NCI-H82 treated with DMSO at 0.1 percent for 48 hours (cell line): ENCODE results near the gene CNPY4.
"Not testable (repeated sequence)": the region's sequence is repeated elsewhere in the genome, so short reads cannot be mapped to it uniquely, and the experiment has no call there.

Source experiments
- DNase-seq: peaks from one replicate; lab custom pipeline; 2025; ENCODE audit not compliant: unreplicated experiment; lab: John Stamatoyannopoulos, UW

CNPY4 gene

DNA sequence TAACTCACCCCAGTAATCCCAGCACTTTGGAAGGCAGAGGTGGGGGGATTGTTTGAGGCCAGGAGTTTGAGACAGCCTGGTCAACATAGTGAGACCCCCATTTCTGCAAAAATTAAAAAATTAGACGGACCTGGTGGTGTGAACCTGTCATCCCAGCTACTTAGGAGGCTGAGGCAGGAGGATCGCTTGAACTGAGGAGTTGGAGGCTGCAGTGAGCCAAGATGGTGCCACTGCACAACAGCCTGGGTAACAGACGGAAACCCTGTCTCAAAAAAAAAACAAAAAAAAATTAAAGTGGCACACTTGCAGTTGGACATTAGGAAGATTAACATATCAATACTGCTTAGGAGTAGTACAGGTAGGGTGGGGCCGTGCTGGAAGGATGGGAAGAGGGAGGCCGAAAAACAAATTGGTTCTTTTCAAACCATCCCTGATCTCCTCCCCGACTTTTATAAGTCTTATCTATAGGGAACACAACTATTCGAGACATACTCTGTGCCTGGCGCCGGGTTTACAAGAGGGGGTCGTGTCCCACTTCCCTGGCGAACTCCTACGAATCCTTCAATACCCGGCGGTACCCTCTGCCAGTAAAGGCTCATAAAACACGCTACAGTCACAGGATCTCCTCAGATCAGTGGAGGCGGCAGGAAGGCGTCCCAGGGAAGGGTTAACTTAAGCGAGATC is 904 bp upstream of the CNPY4 start:
- no peak for DNase-seq

DNA sequence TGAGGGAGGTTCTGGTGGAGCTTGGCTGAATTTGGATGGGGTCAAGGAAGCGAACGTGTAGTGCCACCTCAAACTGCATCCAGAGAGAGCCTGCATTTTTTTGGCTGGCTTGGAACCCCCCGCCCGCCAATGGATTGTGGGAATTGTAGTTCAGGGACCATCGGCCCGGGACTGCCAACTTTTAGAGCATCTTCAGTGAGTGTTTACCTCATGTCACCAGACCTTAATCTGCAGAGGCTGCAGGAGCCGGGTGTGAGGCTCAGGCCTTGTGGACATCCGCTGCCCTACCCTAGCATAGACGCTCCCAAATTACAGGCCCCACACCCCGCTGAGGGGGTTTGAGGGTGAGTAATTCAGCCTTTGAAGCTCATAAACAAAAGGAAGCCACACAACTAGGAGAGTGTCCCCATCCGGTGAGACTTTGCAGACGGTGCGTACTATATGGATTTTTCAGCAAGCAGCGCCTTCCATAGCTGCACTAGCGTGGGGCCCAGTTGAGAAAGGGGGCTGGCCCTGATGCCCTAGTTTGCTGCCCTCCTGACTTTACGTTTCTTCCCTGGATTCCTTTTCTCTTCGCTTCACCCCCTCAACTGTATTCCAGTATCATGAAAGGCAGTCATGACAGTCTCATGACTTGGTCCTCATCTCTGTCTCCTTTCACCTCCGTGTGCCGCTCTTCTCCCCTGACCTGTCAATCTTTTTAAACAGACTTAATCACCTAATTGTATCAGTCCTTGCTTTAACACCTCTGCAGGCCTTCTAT is 717 bp downstream of the CNPY4 start:
- DNase-seq, result peak; percentile 28

DNA sequence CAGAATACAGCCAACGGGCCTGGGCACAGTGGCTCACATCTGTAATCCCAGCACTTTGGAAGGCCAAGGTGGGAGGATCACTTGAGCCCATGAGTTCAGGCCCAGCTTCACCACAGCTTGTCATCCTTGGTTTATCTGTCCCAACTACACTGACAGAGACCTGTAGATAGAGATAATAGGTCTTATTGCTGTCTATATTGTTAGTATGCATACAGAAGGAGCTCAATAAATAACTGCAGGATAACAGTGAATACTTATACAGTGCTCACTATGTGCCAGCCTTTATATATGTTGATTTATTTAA is 1.3 kb downstream of the CNPY4 start:
- DNase-seq, result no peak

DNA sequence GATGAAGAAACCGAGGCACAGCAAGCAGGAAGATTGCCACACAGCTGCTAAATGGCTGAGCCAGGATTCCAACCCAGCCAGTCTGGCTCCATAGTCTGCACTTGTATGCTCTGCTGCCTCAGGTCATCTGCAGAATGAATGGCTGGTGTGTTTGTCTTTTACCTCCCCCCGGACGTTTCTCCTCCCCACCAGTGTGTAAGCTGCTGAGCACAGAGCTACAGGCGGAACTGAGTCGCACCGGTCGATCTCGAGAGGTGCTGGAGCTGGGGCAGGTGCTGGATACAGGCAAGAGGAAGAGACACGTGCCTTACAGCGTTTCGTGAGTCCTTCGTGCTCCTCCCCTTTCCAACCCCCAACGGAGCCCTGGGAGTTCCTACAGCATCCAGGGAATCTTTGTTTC is 2.6 kb downstream of the CNPY4 start:
- DNase-seq, result no peak

DNA sequence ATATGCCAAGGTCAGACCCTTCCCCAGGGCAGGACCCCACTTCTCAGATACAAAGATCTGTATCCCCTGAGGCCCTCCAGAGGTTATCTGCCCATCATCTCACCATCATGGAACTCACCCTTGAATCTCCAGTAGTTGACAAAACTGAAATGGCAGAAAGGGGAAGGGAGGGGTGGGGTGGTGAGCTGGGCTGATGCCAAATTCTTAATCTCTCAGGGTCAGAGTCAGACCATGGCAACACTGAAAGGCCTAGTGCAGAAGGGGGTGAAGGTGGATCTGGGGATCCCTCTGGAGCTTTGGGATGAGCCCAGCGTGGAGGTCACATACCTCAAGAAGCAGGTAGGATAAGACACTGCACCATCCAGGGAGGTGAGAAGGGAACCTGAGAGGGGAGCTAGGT is 3.1 kb downstream of the CNPY4 start:
- DNase-seq, result no peak

DNA sequence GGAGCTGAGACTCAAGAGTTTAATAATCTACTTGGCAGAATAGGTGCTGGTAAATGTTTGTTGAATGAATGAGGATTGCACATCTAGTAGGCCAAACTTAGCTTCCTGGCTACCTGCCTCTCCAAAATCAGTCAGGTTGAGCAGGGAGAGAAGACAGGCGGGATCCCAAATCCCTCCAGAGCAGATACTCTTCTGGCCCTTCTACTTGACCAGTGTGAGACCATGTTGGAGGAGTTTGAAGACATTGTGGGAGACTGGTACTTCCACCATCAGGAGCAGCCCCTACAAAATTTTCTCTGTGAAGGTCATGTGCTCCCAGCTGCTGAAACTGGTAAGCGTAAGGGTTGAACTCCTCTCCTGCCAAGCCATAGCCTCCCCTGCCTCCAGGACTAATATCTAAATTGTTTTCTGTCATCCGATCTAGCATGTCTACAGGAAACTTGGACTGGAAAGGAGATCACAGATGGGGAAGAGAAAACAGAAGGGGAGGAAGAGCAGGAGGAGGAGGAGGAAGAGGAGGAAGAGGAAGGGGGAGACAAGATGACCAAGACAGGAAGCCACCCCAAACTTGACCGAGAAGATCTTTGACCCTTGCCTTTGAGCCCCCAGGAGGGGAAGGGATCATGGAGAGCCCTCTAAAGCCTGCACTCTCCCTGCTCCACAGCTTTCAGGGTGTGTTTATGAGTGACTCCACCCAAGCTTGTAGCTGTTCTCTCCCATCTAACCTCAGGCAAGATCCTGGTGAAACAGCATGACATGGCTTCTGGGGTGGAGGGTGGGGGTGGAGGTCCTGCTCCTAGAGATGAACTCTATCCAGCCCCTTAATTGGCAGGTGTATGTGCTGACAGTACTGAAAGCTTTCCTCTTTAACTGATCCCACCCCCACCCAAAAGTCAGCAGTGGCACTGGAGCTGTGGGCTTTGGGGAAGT is 5.1 kb downstream of the CNPY4 start:
- DNase-seq, result no peak

DNA sequence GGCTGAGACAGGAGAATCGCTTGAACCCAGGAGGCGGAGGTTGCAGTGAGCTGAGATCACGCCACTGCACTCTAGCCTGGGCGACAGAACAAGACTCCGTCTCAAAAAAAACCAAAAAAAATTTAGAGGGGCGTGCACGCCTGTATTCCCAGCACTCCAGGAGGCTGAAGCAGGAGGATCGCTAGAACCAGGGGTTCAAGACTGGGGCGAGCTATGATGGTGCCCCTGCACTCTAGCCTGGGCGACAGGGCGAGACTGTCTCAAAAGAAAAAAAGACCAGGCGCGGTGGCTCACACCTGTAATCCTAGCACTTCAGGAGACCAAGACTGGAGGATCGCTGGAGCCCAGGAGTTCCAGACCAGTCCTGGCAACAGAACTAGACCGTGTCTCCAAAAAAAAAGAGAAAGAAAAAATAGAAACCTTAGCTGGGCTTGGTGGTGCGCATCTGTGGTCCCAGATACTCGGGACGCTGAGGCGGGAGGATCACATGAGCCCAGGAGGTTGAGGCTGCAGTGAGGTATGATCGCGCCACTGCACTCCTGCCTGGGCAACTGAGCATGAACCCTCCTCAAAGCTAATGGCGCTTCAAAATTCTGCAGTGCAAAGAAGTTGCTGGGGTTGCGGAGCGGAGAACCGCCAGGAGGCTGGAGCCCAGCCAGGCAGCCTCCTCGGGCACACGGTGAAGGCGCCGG is 7.0 kb downstream of the CNPY4 start:
- DNase-seq, result no peak

DNA sequence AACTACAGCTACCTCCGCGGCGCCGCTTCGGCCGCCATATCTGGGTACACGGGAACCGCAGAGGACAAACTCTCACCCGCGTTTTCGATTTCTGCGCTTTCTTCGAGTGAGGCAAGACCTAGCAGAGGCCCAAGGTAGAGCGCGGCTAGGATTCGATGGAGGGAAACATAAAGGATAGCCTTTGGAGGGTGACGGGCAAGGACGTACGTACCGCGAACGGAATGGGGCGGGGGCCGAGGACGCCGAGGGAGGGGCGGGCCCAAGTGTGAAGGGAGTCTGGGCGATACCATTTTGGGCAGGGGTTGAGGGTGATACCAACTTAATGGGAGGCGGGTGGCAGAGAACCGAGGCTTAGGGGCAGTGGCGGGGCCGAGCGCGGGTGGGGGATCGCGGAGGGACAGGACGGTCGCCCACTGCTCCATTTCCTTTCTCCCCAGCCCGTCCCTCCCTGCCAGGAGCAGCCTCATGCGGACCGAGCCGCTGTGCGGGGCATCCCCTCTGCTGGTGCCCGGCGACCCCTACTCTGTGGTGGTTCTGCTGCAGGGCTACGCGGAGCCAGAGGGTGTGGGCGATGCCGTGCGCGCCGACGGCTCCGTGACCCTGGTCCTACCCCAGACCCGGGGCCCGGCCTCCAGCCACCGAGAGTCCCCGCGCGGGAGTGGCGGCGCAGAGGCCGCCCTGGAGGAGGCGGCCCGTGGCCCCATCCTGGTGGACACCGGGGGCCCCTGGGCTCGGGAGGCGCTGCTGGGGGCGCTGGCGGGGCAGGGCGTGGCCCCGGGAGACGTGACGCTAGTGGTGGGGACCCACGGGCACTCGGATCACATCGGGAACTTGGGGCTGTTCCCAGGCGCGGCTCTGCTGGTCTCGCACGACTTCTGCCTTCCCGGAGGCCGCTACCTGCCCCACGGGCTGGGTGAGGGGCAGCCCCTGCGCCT is 7.8 kb downstream of the CNPY4 start, which contains the start of gene MBLAC1:
TSS of gene MBLAC1 (plus strand) at position 37 of the 935 bp plus-strand sequence. CDS start at position 466, 429 bp downstream.
- DNase-seq, result peak; percentile 65

DNA sequence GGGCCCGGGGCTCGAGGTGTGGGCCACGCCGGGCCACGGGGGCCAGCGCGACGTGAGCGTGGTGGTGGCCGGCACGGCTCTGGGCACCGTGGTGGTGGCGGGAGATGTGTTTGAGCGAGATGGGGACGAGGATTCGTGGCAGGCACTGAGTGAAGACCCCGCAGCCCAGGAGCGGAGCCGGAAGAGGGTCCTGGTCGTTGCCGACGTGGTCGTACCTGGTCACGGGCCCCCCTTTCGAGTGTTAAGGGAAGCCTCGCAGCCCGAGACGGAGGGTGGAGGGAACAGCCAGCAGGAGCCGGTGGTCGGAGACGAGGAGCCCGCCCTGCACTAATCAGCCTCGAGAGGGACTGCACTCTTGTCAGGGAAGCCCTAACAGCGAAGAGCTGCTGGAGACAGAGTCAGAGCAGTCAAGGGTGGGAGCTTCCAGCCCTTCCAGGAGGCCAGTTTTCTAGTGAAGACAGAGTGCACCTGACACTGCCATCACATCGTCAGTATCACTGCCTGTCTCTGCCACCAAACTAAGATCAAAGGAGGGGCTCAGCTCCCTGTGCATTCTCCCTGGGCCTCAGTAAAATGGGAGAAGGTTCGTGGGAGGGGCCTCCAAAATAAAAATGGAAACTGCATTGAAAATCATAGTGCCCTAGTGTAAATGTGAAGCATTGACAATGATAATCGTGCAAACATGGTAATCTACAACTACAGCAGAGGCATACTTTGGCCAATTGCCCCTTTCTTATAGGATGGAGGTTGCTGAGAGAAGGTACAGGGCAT is 8.6 kb downstream of the CNPY4 start:
- no peak for DNase-seq

DNA sequence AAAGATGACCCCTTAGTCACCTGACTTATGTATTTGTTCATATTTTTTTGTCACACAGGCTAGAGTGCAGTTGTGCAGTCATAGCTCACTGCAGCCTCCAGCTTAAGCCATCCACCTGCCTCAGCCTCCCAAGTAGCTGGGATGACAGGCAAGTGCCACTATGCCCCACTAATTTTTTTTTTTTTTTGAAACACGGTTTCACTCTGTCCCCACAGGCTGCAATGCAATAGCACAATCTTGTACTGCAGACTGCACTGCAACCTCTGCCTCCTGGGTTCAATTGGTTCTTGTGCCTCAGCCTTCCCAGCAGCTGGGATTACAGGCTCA is 9.2 kb downstream of the CNPY4 start:
- DNase-seq, result no peak

DNA sequence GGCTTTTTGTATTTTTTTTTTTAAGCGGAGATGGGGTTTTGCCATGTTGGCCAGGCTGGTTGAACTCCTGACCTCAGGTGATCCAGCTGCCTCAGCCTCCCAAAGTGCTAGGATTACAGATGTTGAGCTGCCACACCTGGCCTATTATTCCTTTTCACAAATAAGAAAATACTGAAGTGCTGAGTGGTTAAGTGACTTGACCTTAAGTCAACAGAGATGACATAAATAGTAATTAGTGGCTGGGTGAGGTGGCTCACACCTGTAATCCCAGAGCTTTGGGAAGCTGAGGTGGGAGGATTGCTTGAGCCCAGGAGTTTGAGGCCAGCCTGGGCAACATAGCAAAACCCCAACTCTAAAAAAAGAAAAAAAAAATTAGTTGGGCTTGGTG is 10.8 kb downstream of the CNPY4 start:
- DNase-seq, result not testable (repeated sequence)

DNA sequence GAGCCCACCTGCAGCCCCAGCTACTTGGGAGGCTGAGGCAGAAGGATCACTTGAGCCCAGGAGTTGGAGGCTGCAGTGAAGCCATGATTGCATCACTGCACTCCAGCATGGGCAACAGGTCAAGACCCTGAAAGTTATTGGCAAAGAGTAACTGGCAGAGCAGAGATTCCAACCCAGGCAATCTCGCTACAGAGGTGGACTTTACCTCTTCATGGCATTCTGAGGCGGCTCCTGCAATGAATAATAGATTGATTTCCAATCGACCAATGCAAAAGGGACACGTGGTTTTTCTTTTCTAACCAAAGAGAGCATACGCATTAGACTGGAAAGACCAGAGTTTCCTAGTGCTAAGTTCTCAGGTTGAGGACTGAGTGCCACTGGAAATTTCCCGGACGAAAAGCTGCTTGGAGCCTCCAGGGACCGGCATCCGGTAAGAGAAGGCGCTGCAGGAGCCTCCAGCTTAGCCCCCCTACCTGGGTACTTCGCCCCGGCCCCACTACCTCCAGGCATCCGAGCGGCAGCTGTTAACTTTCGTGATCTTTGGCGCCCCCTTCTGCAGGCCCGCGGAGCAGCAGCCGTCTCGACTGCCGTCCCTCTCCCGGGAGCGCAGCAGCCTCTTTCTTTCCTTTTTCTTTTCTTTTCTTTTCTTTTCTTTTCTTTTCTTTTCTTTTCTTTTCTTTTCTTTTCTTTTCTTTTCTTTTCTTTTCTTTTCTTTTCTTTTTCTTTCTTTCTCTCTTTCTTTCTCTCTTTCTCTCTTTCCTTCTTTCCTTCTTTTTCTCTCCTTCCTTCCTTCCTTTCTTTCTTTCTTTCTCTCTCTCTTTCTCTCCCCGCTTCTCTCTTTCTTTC is 11.4 kb downstream of the CNPY4 start:
- DNase-seq, result peak; percentile 37

DNA sequence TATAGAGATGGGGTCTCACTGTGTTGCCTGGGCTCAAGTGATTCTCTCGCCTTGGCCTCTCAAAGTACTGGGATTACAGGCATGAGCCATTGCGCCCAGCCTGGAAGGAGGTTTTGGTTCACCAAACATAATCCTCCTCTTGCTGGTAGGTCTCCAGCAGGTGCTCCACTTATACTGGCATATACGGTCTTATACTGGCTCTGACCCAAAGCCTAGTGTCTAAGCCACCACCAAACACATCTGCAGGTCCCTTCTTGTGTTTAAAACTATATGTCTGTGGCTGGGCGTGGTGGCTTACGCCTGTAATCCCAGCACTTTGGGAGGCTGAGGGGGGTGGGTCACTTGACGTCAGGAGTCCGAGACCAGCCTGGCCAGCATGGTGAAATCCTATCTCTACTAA is 12.7 kb downstream of the CNPY4 start:
- peak; percentile 12 for DNase-seq

DNA sequence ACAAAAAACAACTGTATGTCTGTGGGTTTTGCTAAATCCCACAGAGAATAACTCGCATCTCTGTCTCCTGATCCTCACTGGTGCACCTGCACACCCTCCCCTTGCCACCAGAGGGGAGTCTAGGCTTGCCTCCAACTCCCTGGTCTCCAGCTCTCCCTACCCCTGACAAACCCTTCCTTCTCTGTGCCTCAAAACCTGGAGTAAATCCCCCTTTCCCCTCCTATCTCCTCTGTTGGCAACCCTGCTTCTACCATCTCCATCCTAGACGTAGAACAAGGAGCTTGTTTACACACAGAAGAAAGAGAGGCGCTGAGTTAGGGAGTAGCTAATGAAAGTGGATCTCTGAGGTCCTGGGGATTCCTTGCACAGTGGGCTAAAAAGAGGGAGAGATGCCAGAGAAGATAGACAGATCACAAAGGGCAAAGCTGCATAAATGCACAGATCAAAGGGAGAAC is 13.3 kb downstream of the CNPY4 start:
- peak; percentile 39 for DNase-seq

DNA sequence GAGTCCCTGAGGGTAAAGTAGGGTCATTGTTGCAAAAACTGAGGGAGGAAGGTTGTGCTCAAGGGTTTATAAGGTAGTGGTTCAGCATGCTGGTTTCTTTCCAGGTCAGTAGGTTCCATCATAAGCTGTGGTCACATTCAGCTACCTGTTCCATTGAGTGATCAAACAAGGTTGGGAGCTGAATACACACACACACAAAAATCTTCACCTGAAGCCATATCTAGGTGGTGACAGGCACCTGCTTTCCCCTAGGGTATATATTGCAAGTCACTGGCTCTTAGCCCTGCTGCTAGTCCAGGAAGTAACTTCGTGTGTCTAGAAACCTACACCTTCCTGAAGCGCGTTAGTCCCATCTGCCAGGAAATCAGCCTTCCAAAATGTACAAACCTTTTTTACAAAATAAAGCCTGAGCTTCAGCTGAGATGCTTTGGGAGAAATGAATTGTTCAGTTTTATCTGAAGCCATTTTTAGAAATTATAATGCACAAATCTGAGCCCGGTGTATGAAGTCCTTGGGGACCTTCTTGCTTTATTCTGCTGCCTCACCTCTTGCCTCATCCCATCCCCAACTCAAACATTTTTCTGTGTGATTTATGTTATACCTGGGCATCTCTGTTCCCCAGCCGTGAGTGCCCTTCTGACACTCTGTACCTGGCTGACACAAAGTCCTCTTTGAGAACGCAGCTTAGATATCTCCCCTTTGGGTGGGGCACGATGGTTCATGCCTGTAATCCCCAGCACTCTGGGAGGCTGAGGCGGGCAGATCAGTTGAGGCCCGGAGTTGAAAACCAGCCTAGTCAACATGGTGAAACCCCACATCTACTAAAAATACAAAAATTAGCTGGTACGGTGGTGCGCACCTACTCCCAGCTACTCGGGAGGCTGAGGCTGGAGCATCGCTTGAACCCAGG is 18.7 kb downstream of the CNPY4 start:
- DNase-seq, result no peak

DNA sequence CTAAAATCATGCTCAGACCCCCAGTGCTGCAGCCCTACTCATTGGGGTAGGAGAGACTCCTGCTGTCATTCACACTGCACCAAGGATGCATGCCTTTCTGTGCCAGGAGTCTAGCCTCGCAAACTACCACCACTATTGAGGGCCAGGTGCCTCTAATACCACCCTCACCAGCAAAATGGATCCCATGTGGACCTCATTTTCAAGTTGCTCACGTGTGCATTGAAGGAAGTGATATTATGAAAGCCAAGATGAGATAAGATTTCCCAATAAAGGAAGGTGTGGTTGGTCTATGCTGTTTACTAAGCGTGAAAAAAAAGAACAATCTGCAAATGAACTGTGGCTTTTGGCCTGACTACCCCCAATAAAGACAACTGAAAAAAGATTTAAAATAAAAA is 22.1 kb downstream of the CNPY4 start:
- no peak for DNase-seq

DNA sequence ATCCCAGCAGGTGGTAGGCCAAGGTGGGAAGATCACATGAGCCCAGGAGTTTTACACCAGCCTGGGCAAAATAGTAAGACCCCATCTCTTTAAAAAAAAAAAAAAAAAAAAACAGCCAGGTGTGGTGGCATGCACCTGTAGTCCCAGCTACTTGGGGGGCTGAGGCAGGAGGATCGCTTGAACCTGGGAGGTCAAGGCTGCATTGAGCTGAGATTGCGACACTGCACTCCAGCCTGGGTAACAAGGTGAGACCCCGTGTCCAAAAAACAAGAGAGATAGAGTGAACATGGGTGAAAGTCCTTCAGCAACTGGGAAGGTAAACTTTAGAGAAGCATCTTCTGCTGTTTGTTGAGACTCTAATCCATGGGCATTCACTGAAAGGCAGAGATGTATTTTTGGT is 23.0 kb downstream of the CNPY4 start:
- no peak for DNase-seq
